ENCODE results near the gene EPHA1.

DNA sequence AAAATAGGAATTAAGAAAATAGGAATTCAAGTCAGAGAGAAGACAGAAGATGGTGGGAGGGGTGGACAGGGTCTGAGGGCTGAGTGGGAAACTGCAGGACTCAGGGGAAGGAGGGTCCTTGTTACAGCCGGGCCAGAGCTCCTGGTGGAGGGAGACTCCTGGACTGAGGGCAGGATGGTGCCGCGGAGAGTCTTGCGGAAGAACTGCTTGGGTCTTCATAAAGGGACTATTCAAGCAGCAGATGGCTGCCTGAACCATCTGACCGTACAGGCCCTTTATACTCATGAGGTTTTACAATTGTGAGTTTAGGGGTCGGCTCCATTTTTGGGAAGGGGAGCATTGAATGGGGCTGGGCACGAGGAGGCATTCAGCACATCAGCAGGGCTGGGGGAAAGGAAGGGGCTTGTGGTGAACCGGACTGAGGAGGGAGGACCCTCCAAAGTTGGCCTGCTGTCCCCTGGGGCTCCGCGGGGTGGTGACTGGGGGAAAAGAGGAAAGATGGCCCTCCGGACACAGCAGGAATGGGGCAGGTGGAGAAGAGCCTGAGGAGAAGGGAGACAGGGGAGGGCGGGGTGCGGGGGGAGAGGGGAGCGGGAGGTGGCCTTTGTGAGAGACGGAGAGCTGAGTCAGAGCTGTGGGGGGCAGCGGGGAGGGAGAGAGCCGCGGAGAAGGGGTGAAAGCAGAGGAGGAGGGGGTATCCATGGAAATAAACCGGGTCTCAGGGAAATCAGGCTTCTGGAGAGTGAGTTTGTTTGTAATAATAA lies 47.7 kb downstream of the EPHA1 start:
- TF ChIP-seq, protein P1, sequence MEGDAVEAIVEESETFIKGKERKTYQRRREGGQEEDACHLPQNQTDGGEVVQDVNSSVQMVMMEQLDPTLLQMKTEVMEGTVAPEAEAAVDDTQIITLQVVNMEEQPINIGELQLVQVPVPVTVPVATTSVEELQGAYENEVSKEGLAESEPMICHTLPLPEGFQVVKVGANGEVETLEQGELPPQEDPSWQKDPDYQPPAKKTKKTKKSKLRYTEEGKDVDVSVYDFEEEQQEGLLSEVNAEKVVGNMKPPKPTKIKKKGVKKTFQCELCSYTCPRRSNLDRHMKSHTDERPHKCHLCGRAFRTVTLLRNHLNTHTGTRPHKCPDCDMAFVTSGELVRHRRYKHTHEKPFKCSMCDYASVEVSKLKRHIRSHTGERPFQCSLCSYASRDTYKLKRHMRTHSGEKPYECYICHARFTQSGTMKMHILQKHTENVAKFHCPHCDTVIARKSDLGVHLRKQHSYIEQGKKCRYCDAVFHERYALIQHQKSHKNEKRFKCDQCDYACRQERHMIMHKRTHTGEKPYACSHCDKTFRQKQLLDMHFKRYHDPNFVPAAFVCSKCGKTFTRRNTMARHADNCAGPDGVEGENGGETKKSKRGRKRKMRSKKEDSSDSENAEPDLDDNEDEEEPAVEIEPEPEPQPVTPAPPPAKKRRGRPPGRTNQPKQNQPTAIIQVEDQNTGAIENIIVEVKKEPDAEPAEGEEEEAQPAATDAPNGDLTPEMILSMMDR (IDR thresholded peaks at IDR 0.05): no peak
- TF ChIP-seq POLR2A (IDR thresholded peaks at IDR 0.05): no peak
